Measurements from ENCODE around the gene COL25A1.

GRCh38 chr4:108854786-108855185 is 447.7 kb downstream of the COL25A1 start:
- TF ChIP-seq, protein P1, sequence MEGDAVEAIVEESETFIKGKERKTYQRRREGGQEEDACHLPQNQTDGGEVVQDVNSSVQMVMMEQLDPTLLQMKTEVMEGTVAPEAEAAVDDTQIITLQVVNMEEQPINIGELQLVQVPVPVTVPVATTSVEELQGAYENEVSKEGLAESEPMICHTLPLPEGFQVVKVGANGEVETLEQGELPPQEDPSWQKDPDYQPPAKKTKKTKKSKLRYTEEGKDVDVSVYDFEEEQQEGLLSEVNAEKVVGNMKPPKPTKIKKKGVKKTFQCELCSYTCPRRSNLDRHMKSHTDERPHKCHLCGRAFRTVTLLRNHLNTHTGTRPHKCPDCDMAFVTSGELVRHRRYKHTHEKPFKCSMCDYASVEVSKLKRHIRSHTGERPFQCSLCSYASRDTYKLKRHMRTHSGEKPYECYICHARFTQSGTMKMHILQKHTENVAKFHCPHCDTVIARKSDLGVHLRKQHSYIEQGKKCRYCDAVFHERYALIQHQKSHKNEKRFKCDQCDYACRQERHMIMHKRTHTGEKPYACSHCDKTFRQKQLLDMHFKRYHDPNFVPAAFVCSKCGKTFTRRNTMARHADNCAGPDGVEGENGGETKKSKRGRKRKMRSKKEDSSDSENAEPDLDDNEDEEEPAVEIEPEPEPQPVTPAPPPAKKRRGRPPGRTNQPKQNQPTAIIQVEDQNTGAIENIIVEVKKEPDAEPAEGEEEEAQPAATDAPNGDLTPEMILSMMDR (IDR thresholded peaks at IDR 0.05): no peak
- TF ChIP-seq POLR2A (IDR thresholded peaks at IDR 0.05): no peak
